RPMI7951 (cell line): ENCODE measurements around the gene EML2. TPM values are rescaled to one million over a fixed set of nuclear protein-coding genes. Genes with fewer than 3 reads are reported as not detected.
"Not testable (repeated sequence)": the region's sequence is repeated elsewhere in the genome, so short reads cannot be mapped to it uniquely, and the experiment has no call there.

ENCODE experiments used
- DNase-seq: peaks from one replicate; pipeline ENCODE4 v3.0.0-alpha.2; 2012; ENCODE audit warnings: low read depth
- total RNA-seq: library from RNA; depleted of rRNA; stranded (reverse); fragments of >200 nt; shearing (Covaris generic); gene quantifications from 2 replicates; pipeline ENCODE4 v1.2.3, GENCODE V29; 2014; rRNA removed

Gene EML2
- 14.4 and 20.2 TPM in 2 replicates for total RNA-seq

DNA sequence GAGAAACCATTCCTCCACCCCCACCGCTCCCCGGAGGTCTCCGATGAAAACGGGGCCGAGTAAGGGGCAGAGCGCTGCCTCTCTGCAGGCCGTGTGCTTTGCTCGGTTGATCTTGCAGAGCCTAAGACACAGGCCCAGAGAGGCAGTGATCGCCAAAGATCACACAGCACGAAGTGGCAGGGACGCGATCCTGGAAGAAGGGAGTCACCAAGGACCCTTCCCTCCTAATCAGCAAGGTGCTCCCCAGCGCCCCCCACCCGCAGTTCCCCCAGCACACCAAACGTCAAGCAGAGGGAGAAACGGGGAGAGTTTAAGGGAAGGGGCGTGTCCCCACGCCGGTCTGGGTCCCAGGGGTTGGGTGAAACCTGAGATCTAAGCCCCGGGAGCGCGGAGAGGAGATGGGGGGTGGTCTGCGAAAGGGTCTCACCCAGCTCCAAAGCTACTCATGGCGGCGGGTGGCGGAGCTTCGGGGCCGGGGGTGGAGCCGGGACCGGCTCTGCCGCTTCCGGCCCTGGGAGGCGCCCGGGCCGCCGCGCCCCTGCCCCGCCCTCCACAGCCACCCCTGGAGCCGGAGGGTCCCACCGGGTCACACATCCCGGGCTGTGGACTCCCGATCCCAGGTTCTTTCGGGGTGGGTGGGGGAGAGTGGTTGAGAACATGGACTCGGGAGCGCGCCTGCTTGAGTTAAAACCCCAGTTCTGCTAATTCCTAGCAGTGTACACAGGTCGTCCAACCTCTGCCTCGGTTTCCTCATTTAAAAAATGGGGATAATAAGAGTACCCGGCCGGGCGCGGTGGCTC, at the start of gene EML2:
Gene EML2 (minus strand): TSS at position 468 of the 800 bp plus-strand sequence. CDS start 21 bp downstream, at position 447.
- peak; percentile 47 for DNase-seq

GRCh38 chr19:45687599-45687998, 48.4 kb upstream of the EML2 start:
- no peak for DNase-seq

GRCh38 chr19:45685045-45685444, 45.8 kb upstream of the EML2 start:
- not testable (repeated sequence) for DNase-seq

GRCh38 chr19:45682908-45683307, 43.7 kb upstream of the EML2 start:
- no peak for DNase-seq

- no peak for DNase-seq
These were observed 42.9 kb upstream of the EML2 start for GRCh38 chr19:45682117-45682516.

- DNase-seq = peak; percentile 83
These were observed 42.3 kb upstream of the EML2 start for GRCh38 chr19:45681391-45682015.

- no peak for DNase-seq
These were observed 38.4 kb upstream of the EML2 start for GRCh38 chr19:45677351-45678230.

DNA sequence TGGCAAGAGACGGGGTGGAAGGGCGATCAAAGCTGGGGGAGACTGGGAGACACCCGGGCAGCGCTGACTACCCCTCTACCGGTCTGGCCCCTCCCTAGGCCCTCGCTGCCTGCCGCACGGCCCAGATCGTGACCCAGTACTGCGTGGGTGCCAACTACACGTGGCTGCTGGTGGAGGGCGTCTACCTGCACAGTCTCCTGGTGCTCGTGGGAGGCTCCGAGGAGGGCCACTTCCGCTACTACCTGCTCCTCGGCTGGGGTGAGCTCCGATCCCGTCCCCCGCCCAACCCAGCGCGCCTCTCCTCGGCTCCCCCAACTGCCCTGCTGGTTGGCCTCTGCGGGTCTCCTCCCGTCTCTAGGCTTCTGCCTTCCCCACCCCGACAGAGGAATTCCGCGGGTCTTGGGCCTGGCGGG, 37.7 kb upstream of the EML2 start:
- no peak for DNase-seq

DNA sequence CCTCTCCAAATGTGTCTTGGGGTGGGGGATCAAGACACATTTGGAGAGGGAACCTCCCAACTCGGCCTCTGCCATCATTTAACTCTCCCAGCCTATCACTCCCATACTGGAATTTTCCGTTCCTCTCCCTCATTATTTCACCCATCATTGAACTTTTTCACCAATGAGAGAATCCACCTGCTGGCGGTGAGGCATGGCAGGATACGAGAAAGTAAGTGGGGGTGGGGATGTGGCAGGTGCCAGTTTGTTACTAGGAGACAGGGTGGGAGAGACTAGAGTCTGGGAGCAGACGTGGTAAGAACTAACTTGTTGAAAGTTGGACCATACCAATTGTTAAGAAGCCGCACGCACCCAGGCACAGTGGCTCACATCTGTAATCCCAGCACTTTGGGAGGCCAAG, 35.7 kb upstream of the EML2 start:
- DNase-seq = no peak

GRCh38 chr19:45670670-45671453, 31.7 kb upstream of the EML2 start:
- no peak for DNase-seq

DNA sequence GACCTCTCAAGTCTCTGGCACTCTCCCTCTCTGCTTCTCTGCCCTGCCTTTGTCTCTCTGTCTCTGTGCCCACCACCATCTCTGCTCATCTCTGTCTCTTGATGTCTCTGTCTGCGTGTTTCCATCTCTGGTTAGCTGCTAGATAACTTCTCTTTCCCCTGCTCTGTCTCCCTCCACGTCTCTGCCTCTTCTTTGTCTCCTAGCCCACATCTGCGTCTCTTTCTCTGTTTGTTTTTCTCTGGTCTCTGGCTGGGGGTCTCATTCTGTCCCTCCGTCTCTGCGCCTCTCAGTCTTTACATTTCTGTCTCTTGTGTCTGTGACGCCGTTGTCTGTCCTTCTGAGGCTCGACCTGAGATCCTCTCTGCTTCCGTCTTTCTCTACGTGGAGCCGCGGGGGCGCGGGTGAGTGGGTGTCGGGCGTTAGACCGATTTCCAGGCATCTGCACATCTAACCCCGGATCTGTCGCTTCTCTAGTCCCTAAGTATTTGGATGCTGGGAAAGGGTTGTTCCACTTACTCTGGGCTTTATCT, 29.2 kb upstream of the EML2 start:
- no peak for DNase-seq

- DNase-seq = peak; percentile 54
These were observed 28.6 kb upstream of the EML2 start, which contains the start of gene GIPR for GRCh38 chr19:45667620-45668341. Gene GIPR, plus strand, starts transcription at chr19:45668221. Its CDS starts 1,300 bp downstream, at chr19:45669521.

- DNase-seq = no peak
These were observed 25.4 kb upstream of the EML2 start for GRCh38 chr19:45664575-45664974.

DNA sequence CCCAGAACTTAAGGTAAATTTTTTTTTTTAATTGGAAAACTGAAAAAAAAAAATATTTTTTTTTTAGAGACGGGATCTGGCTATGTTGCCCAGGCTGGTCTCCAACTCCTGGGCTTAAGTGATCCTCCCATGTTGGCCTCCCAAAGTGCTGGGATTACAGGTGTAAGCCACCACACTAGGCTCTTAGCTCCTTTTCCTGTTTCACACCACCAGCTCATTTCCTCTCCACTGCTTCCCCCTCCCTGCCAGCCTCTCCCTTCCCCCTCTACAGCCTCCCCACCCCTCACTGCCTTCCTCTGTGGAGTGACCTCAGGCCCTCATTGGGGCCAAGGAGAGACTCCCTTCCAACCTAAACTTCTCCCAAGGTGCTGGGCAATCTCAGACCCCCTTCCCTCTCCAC, 24.6 kb upstream of the EML2 start:
- DNase-seq = no peak

GRCh38 chr19:45660636-45661035, 21.4 kb upstream of the EML2 start:
- DNase-seq = no peak

- DNase-seq = no peak
These were observed 20.0 kb upstream of the EML2 start for GRCh38 chr19:45659096-45659729.

GRCh38 chr19:45657520-45658167, 18.4 kb upstream of the EML2 start:
- no peak for DNase-seq

- DNase-seq = no peak
These were observed 15.9 kb upstream of the EML2 start for GRCh38 chr19:45655073-45655472.

GRCh38 chr19:45653634-45654033, 14.4 kb upstream of the EML2 start:
- DNase-seq = no peak
